Loucy (cell line): Measurements from ENCODE around the gene RAD51B.

Experiments used
- EZH2phosphoT487 ChIP-seq: fragments of 200-600 bp; IDR thresholded peaks from 2 replicates; pipeline ENCODE4 v1.6.1; 2018; ENCODE audit warnings: antibody characterized with exemption, mild to moderate bottlenecking, moderate library complexity, borderline replicate concordance
- TF ChIP-seq, protein P1 (sequence below): fragments of 200-600 bp; sonication (generic); conservative IDR thresholded peaks from 2 replicates; pipeline ENCODE4 v1.5.1; 2014; ENCODE audit warnings: mild to moderate bottlenecking, antibody characterized with exemption, low read length

DNA sequence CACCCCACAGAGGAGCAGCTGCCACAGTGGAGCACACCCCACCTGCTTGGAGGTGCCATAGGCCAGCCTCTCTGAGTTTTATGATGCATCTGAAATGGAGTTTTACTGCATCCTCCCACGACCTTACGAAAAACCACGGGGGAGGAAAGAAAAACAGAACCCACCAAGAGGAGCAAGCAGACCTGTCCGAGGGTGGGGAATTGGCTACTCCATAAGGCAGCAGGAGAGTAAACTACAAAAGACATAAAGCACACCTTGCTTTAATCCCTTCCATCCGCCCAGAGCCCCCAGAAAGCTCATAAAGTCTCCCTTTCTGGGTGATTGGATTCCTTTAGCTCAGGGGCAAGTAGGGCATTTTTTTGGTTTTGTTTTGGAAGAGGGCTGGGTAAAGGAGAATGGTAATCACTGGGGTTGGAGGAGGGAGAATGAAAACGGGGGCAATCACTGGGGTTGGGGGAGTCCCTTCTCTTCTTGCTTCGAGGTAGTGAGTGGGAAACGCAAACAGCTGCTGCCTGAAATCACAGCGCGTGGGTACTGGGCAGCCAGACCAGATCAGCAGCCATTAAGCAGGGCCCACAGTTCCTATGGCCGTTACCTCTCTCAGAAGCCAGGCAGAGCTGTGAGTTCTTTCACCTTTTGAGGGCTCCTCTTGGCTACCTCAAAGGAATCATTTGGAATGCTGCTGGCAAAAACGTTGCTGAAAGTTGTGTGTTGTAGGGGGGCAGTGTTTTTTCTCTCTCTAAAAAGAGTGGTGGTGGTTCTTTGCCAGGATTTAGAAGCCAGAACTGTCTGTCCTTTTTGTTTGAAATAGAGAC, 539.6 kb downstream of the RAD51B start:
- TF ChIP-seq, protein P1, sequence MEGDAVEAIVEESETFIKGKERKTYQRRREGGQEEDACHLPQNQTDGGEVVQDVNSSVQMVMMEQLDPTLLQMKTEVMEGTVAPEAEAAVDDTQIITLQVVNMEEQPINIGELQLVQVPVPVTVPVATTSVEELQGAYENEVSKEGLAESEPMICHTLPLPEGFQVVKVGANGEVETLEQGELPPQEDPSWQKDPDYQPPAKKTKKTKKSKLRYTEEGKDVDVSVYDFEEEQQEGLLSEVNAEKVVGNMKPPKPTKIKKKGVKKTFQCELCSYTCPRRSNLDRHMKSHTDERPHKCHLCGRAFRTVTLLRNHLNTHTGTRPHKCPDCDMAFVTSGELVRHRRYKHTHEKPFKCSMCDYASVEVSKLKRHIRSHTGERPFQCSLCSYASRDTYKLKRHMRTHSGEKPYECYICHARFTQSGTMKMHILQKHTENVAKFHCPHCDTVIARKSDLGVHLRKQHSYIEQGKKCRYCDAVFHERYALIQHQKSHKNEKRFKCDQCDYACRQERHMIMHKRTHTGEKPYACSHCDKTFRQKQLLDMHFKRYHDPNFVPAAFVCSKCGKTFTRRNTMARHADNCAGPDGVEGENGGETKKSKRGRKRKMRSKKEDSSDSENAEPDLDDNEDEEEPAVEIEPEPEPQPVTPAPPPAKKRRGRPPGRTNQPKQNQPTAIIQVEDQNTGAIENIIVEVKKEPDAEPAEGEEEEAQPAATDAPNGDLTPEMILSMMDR = no peak
- no peak for TF ChIP-seq EZH2phosphoT487
